Measurements from ENCODE around the gene KCTD15.
A peak's percentile ranks its signal among the peaks of the same experiment; 100 is the strongest.

Gene KCTD15

GRCh38 chr19:33795370-33796163 is 1.1 kb upstream of the KCTD15 start:
- peak overlapping the region; percentile 62 for H3K4me3 ChIP-seq (ENCODE audit: low read depth, low read length)
- peak; percentile 76 for TF ChIP-seq CTCF (IDR thresholded peaks at IDR 0.05; ENCODE audit: control insufficient read depth, extremely low read depth, insufficient read depth)
- peak; percentile 50 for DNase-seq (ENCODE audit: low read depth)

DNA sequence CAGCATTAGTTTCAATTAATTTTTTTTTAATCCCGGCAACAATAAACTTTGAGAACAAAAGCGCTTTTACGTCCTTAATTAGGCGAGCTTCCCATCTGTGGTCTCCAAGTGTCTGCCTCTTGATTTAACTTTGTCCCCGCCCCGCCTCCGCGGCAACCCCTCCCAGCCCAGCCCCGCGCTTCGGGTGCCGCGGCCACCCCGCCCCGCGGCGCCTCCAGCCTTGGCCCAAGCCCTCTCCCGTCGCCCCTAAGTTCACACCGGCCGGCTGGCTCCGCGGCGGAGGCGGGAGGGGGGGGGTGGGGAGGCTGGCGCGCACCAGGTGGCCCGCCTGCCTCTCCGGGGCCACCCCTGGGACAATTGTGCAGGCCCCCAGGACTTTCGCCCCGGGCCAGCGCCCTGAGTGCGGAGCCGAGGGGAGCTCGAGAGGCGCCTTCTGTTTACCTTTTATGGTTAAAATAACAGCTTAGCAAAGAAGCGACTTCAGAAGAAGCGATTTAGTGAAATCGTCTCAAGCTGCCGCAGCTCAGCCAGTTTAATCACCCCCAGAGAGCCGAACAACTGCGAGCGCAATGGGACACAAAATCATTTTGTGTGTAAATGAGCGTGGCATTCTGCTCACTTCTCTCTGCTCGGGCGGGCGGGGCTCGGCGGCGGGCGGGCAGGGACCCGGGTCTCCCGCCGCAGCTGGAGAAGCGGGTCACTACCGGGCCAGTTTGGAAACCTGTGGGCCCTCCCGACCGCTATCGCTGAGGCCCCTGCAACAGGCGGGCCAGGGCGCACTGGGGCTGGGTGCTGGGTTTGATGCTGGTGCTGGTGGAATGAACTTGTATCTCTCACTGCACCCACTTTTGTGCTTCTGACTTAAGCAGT is 1.4 kb downstream of the KCTD15 start:
- no peak for DNase-seq (ENCODE audit: low read depth)
- peak overlapping the region; percentile 73 for H3K4me3 ChIP-seq (ENCODE audit: low read depth, low read length)
- no peak for TF ChIP-seq CTCF (IDR thresholded peaks at IDR 0.05; ENCODE audit: control insufficient read depth, extremely low read depth, insufficient read depth)

DNA sequence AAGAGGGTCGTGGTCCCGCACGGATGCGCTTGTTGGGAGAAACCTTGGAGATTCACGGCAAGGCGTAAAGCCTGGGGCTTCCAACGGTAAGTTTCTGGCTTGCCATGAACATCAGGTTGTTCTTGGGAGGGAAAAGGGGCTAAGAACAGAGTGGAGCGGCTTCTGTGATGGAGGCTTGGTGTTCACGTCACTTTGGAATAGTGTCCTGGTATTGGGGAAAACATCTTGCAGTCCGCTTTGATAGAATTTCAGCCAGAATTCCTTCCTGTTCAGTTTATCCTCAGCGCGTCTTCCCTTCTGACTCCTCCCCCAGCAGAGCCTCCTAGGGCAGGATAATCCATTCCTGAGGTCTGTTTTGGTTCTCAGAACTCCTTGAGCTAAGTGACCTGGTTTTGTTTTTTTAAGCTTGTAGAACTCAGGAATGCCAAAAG is 2.0 kb downstream of the KCTD15 start:
- no peak for DNase-seq (ENCODE audit: low read depth)
- no peak overlapping the region for H3K4me3 ChIP-seq (ENCODE audit: low read depth, low read length)
- TF ChIP-seq CTCF (IDR thresholded peaks at IDR 0.05; ENCODE audit: control insufficient read depth, extremely low read depth, insufficient read depth) = no peak

DNA sequence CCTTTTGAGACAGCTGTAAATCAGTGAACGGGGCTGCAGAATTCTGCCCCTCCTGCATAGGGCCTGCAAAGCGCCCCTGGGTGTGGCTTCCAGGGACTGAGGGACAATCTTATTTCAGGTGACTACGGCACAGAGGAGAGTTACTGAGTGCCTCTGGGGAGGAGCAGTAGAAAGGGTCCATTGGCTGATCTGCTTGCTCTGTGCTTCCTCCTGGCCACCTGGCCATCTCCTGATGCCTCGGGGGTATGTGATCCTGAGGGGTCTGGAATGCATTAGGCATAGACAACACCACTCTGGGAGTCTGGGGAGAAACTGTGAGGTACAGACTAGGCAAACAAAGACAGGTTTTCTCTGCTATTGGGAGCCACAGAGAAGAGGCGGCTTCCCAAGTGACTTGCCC is 2.8 kb downstream of the KCTD15 start:
- no peak for DNase-seq (ENCODE audit: low read depth)
- no peak overlapping the region for H3K4me3 ChIP-seq (ENCODE audit: low read depth, low read length)
- TF ChIP-seq CTCF (IDR thresholded peaks at IDR 0.05; ENCODE audit: control insufficient read depth, extremely low read depth, insufficient read depth) = no peak

DNA sequence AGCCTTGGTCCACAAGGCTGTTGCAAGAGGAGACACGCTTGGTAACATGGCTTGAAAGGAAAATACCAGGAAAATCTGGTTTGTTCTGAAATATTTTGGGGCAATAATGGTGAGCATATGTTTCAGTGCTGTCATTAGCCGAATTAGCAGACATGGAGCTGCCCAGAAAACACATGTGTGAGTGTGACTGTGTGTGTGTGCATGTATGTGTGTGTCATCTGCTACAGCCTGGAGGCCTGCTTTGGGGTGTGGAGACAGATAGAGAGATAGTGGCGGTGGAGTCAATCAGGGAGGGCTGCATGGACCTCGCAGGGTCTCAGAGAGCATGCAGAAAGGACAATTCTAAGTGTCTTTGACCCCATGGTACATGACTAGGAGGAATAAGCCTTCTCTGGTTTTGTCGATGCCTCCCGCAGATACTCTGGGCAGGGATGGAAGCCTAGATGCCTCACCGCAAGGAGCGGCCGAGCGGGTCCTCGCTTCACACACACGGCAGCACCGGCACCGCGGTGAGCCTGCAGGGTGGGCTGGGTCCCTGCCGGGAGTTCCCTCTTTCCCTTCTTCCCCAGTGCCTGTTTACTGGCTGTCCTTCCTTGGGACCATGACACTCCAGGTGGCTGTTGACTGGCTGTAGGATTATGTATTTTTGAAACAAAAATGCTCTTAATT is 3.5 kb downstream of the KCTD15 start:
- DNase-seq (ENCODE audit: low read depth) = no peak
- no peak for TF ChIP-seq CTCF (IDR thresholded peaks at IDR 0.05; ENCODE audit: control insufficient read depth, extremely low read depth, insufficient read depth)
- no peak overlapping the region for H3K4me3 ChIP-seq (ENCODE audit: low read depth, low read length)

- DNase-seq (ENCODE audit: low read depth) = no peak
- TF ChIP-seq CTCF (IDR thresholded peaks at IDR 0.05; ENCODE audit: control insufficient read depth, extremely low read depth, insufficient read depth) = no peak
- no peak overlapping the region for H3K4me3 ChIP-seq (ENCODE audit: low read depth, low read length)
These were observed 4.7 kb downstream of the KCTD15 start for GRCh38 chr19:33801411-33801810.

All from LNCaP clone FGC (cell line).